Stimulated activated CD8-positive, alpha-beta memory T cell treated with anti-CD3 and anti-CD28 coated beads, Interleukin-2, amount 100 ng/mL, for 48 hours (primary cell): ENCODE results near the gene FBN2.
"Not testable (repeated sequence)": the region's sequence is repeated elsewhere in the genome, so short reads cannot be mapped to it uniquely, and the experiment has no call there.

Experiments used
- DNase-seq, 2 donors: peaks; one replicate each; pipeline ENCODE4 v3.0.0-alpha.2; 2020; ENCODE audit warnings: low read depth in 2 of 2

The FBN2 gene

DNA sequence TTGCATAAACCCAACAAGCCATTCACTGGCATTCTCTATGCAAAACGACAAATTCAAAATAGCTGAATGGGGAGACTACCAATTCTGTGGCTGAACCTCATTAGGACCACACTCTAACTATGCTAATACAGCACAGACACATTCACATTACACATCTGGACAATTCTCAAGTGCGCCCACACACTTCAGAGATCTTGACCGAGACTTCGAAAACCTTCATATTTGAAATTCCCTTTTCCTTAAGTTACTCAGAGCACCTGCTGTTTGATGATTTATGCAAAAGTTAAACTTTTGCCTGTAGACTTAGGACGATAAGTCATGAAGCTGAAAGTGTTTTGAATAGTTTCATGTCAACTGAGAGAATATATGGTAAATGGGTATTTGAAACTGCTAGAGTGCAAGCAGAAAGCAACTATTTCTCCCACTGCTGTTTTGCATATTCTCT, 111.9 kb downstream of the FBN2 start:
- no peak for DNase-seq

DNA sequence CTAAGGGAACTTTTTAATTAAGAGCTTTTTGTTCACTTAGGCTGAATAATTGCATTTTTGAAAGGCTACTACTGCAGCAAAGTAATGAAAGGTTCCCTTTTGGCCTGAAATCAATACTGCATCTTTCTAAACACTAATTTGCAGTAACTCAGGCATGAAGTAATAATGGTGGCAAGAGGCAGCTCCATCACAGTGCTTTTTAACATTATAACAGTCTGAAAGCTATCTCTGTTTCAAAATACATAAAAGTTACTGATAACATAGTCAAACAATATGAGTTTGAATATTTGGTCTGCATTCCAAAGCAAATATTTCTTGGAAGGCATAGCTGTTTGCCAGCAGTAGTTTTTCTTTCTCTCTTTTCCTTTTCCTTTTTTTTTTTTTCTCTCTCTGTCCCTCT, 113.4 kb downstream of the FBN2 start:
- no peak for DNase-seq

DNA sequence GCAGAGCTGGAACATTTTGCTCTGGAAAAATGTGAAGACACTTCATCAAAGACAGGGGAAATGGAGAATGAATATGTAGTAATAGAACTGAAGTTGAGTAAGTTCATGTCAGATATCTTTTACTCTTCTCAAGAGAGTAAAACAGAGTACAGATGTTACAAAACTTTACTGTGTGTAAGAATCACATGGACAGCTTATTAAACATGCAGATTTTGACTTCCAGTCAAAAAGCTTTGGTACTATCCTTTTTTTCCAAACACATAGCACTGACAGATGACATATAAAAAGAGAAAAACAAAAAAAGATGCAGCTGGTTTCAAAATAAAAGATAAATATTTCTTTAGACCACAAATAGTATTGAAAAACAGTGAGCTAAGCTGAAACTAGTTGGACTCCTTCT, 115.4 kb downstream of the FBN2 start:
- no peak for DNase-seq

- no peak for DNase-seq
These were observed 123.6 kb downstream of the FBN2 start for GRCh38 chr5:128414469-128414868.

- no peak for DNase-seq
These were observed 124.7 kb downstream of the FBN2 start for GRCh38 chr5:128413356-128413755.

DNA sequence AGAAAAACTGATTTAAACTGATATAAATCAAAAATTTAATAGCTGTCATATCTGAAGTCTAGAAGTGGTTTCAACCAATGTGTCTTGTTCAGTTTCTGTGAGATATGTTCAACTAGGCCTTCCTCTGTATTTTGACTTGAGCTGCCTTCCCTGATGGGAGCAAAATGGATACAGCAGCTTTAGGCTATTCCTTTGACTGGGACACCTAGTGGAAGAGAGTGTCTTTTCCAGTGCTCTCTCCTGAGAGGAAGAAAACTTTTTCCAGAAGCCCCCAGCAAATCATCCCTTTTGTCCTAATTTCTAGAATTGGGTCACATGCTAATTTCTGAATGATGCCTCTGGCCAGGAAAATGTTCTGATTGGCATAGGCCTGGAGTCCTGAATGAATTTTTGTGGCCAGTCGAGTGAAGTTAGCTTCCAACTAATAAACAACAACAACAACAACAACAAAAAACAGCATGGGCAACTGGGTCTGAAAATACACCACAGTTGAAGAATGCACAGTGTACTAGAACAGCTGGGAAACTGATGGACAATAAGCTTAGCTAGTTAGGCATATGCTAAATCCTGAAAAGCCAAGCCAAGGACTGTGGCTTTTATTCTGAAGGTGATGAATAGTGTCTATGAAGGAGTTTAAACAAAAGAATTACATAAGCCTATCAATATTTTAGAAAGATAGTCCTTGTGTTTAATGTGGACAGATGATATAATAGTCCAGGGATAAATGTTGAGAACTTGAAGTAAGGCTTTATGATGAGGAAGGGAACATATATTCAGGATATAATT, 125.7 kb downstream of the FBN2 start:
- no peak for DNase-seq

DNA sequence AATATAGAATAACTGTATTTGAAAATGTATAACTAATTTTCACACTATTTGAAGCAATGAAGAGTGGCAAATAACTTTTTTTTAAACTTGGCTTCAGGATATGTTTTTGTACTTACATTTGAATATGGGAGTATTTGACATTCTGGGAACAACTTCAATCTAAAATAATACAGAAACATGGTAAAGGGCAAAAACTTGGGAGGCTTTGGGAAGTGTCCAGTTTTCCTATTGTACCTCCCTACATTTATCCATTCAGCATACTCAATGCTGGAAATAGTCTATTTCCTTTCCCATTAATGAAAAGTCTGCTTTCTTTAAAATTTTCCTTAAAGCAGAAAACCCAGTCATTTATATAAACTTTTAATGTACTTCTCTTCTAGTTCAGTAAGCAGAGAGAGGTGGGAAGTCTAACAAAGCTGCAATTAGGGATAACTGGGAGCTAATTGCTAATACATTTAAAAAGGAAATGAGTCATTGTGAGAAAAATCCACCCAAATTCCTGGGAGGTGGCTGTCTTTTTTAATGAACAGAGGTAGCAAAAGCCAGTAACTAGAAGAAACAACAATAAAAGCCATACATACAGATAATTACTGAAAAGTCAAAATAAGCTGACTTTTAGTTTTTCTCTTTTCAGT, 128.8 kb downstream of the FBN2 start:
- DNase-seq = no peak

DNA sequence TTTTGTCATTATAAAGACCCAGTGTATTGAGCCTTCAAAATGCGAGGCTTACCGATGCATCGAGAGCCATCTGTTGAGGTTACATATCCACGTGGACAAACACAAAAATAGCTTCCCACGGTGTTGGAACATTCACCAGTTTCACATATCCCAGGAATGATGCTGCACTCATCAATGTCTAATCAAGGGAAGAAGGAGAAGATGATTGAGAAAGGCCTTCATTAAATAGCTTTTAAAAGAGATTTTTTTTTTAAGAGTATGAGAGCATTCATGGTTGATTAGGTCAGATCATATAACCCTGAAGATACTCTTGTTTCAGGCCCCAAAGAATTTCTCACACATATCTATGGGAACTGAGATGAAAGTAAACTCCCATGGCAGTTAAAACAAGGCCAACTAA, 129.4 kb downstream of the FBN2 start:
- no peak for DNase-seq

GRCh38 chr5:128407944-128408343, 130.1 kb downstream of the FBN2 start:
- DNase-seq = no peak

- DNase-seq = no peak
These were observed 131.2 kb downstream of the FBN2 start for GRCh38 chr5:128406803-128407202.

DNA sequence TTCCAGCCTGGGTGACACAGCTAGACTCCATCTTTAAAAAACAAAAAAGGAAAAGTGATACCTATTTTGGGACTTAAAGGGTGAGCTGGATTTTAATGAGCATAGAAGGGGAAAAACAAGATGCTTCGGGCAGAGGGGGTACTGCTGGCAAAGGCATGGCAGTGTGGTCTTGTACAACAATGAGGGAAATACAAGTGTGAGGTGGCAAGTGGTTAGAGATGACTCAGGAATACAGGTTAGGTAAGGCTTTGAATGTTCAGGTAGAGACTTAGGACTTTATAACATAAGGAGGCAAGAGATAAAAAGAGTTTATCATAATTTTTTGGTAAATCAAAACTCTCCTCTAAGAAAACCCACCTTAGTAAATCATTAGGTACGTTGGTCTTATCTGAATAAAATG, 132.9 kb downstream of the FBN2 start:
- DNase-seq = no peak

GRCh38 chr5:128403333-128403732, 134.7 kb downstream of the FBN2 start:
- DNase-seq = no peak

GRCh38 chr5:128402506-128402905, 135.5 kb downstream of the FBN2 start:
- DNase-seq = no peak

DNA sequence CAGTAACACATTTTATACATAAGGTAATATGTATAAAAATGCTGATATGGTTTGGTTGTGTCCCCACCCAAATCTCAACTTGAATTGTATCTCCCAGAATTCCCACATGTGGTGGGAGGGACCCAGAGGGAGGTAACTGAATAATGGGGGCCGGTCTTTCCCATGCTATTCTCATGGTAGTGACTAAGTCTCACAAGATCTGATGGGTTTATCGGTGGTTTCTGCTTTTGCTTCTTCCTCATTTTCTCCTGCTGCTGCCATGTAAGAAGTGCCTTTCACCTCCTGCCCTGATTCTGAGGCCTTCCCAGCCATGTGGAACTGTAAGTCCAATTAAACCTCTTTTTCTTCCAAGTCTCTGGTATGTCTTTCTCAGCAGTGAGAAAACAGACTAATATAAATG, 137.3 kb downstream of the FBN2 start:
- DNase-seq = not testable (repeated sequence)

- DNase-seq = no peak
These were observed 138.9 kb downstream of the FBN2 start for GRCh38 chr5:128399111-128399510.

- no peak for DNase-seq
These were observed 140.2 kb downstream of the FBN2 start for GRCh38 chr5:128397876-128398275.

- no peak for DNase-seq
These were observed 143.0 kb downstream of the FBN2 start for GRCh38 chr5:128395073-128395472.

DNA sequence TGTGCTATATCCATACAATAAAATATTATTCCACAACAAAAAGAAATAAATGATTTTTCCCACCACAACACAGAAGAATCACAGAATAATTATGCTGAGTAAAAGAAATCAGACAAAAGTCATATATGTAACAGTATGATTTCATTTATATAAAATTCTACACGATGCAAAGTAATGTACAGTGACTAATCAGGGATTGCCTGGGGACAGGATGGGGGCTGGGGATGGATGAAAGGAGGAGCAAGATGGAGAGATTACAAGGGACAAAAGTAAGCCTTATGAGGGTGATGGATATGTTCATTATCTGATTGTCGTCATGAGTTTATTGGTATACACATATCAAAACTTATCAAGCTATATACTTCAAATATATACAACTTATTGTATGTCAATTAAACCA, 154.0 kb downstream of the FBN2 start:
- no peak for DNase-seq

- no peak for DNase-seq
These were observed 157.7 kb downstream of the FBN2 start for GRCh38 chr5:128380337-128380736.

- DNase-seq = no peak
These were observed 159.4 kb downstream of the FBN2 start for GRCh38 chr5:128378632-128379031.

DNA sequence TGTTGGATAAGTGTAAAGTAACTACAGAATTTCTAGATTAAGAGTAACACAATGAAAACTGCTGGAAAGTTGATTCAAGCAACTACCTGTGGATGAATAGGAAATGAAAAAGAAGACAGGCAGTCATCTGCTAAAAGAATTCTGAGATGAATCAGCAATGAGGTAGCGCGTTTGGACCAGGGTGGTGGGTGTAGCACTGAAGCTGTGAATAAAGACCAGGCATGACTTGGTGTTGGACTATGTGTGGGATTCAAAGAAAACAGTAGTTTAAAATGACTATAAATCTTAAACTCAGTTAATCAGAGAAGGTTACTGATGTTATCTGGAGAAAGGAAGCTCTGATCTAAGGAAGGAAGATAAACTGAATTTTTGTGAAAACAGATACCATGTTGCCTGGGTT, 159.8 kb downstream of the FBN2 start:
- DNase-seq = no peak

DNA sequence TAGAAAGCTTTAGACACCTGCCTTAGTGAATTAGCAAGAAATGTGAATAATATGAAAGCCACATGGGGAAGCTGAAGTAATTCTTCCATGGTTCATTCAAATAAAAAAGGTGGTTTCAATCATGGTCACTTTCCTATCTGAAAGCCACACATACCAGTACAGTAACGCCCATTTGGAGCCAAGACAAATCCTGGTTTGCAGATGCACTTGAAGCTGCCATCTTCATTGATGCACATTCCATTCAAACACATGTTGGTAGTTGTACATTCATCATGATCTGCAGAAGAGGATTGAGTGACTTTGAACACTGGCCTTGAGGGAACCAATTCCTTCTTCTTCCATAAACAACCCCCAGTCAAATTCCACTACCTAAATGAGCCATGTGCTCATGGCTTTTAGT, 161.5 kb downstream of the FBN2 start:
- DNase-seq = no peak

GRCh38 chr5:128366147-128366546, 171.9 kb downstream of the FBN2 start:
- no peak for DNase-seq

DNA sequence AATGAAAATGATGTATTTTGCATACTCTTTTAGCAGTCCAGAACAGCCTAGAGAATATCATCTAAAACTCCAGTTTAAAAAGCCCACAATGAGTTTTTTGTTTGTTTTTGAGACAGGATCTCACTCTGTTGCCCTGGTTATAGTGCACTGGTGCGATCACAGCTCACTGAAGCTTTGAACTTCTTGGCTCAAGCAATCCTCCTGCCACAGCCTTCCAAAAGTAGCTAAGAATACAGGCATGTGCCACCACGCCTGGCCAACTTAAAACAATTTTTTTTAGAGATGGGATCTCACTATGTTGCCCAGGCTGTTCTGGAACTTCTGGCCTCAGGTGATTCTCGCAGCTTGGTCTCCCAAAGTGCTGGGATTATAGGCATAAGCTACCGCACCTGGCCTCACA, 175.7 kb downstream of the FBN2 start:
- no peak for DNase-seq
